K562 (cell line): ENCODE results near the gene DPP9. TPM values are rescaled to one million over a fixed set of nuclear protein-coding genes. Genes with fewer than 3 reads are reported as not detected.

Experiments
- CREB5 ChIP-seq: fragments of 250-450 bp; sonication (Bioruptor Pico); IDR thresholded peaks from 2 replicates; pipeline ENCODE4 v1.5.0; 2020; ENCODE audit warnings: mild to moderate bottlenecking
- DACH1 ChIP-seq: fragments of 450-650 bp; IDR thresholded peaks from 2 replicates; pipeline ENCODE4 v1.6.1; 2018; ENCODE audit not compliant: partially characterized antibody
- ESRRB ChIP-seq: fragments of 250-450 bp; sonication (Bioruptor Pico); IDR thresholded peaks from 2 replicates; pipeline ENCODE4 v1.5.0; 2020; ENCODE audit warnings: mild to moderate bottlenecking, moderate library complexity, borderline replicate concordance
- HNRNPK ChIP-seq: fragments of 200-400 bp; formaldehyde crosslinking; IDR thresholded peaks from one replicate; pipeline ENCODE4 v1.6.1; 2018; ENCODE audit warnings: mild to moderate bottlenecking, low read depth, low read length; ENCODE audit not compliant: poor library complexity, severe bottlenecking
- HNRNPLL ChIP-seq: fragments of 200-400 bp; formaldehyde crosslinking; IDR thresholded peaks from 2 replicates; pipeline ENCODE4 v1.6.1; 2017; ENCODE audit warnings: low read length, low read depth, mild to moderate bottlenecking; ENCODE audit not compliant: poor library complexity, severe bottlenecking
- KLF16 ChIP-seq: IDR thresholded peaks from 2 replicates; pipeline ENCODE4 v1.6.1; 2016; ENCODE audit warnings: antibody characterized with exemption
- MAFF ChIP-seq: IDR thresholded peaks from 2 replicates; pipeline ENCODE4 v1.6.1; 2012; ENCODE audit warnings: low read length, improper control_type of control experiment
- MEIS2 ChIP-seq: fragments of 450-650 bp; IDR thresholded peaks from 2 replicates; pipeline ENCODE4 v1.6.1; 2014; ENCODE audit warnings: mild to moderate bottlenecking; ENCODE audit not compliant: partially characterized antibody
- NCOA4 ChIP-seq: fragments of 450-650 bp; IDR thresholded peaks from 2 replicates; pipeline ENCODE4 v1.6.1; 2018; ENCODE audit warnings: mild to moderate bottlenecking; ENCODE audit not compliant: partially characterized antibody
- PHF21A ChIP-seq: fragments of 450-650 bp; IDR thresholded peaks from 2 replicates; pipeline ENCODE4 v1.6.1; 2017; ENCODE audit warnings: low read depth, borderline replicate concordance
- PHF8 ChIP-seq: fragments of 200-600 bp; sonication (generic); IDR thresholded peaks from 2 replicates; pipeline ENCODE4 v1.6.1; 2012; ENCODE audit warnings: mixed run types, mild to moderate bottlenecking, inconsistent platforms, low read length, moderate library complexity, borderline replicate concordance
- SMC3 ChIP-seq: conservative IDR thresholded peaks from 2 replicates; pipeline ENCODE4 v1.6.1; 2011; ENCODE audit warnings: low read depth, low read length, improper control_type of control experiment; ENCODE audit not compliant: insufficient read depth
- ZNF124 ChIP-seq: sonication (generic); formaldehyde crosslinking; IDR thresholded peaks from 2 replicates; pipeline ENCODE4 v1.8.1; 2022; ENCODE audit warnings: missing genetic modification reagents
- ZNF146 ChIP-seq: IDR thresholded peaks from one replicate; pipeline ENCODE4 v1.6.1; 2018; ENCODE audit warnings: missing compliant biosample characterization; ENCODE audit not compliant: unreplicated experiment
- ZNF24 ChIP-seq: fragments of 450-650 bp; IDR thresholded peaks from 2 replicates; pipeline ENCODE4 v1.6.1; 2016
- ZNF324 ChIP-seq: fragments of 250-450 bp; sonication (Bioruptor Pico); IDR thresholded peaks from 2 replicates; pipeline ENCODE4 v1.4.0; 2020; ENCODE audit warnings: mild to moderate bottlenecking
- ZNF717 ChIP-seq: fragments of 250-450 bp; sonication (Bioruptor Pico); IDR thresholded peaks from 2 replicates; pipeline ENCODE4 v1.5.0; 2021
- polyA plus RNA-seq, 8 experiments: library from polyadenylated mRNA; depleted of rRNA in 4 of 8; stranded (reverse) in 5 of 8; unstranded in 3 of 8; fragments of >200 nt; fragmentation: Nextera tagmentation in 2 of 8; fragmentation: Illumina TruSeq in 1 of 8; extraction: Ambion mirVana in 2 of 8; extraction: Trizol in 1 of 8; gene quantifications; 2 replicates each; pipeline versions ENCODE4 v1.2.1 to v1.2.3, GENCODE V29; 2011 to 2014; ENCODE audit warnings: inconsistent platforms in 1 of 8, missing spikeins in 1 of 8
- total RNA-seq, 7 experiments: library from RNA; depleted of rRNA in 6 of 7; stranded (reverse); fragments of >200 nt in 6 of 7; fragmentation: Illumina TruSeq in 2 of 7; extraction: Trizol in 2 of 7; gene quantifications; 2 replicates each; pipeline versions ENCODE4 v1.2.1 to v1.2.3, GENCODE V29; 2011 to 2021; ENCODE audit warnings: low replicate concordance in 1 of 7
- TF ChIP-seq, protein P1 (sequence below): fragments of 450-650 bp; formaldehyde crosslinking; IDR thresholded peaks from 2 replicates; pipeline ENCODE4 v1.4.0; 2020; ENCODE audit warnings: mild to moderate bottlenecking, mixed read lengths
- TF ChIP-seq, protein P2 (sequence below), 2 experiments: IDR thresholded peaks; 2 replicates each; pipeline ENCODE4 v1.6.1; 2011; ENCODE audit warnings: borderline replicate concordance in 1 of 2, control low read depth in 1 of 2, low read depth in 1 of 2, low read length in 1 of 2, mild to moderate bottlenecking in 1 of 2, mixed read lengths in 1 of 2, moderate library complexity in 1 of 2; ENCODE audit not compliant: insufficient read depth in 1 of 2, insufficient read length in 1 of 2, poor library complexity in 1 of 2, severe bottlenecking in 1 of 2; ENCODE audit errors: extremely low read depth in 1 of 2
- TF ChIP-seq, protein P3 (sequence below): fragments of 450-650 bp; formaldehyde crosslinking; IDR thresholded peaks from 2 replicates; pipeline ENCODE4 v1.4.0; 2022; ENCODE audit warnings: mild to moderate bottlenecking, moderate library complexity

The DPP9 gene
- total and polyA plus RNA-seq, 9 of the 15 experiments (the other 6 are each of a cell fraction or from before 2014, with no cell fraction given), result 0.90 to 66.7 (median 24.5) TPM

DNA sequence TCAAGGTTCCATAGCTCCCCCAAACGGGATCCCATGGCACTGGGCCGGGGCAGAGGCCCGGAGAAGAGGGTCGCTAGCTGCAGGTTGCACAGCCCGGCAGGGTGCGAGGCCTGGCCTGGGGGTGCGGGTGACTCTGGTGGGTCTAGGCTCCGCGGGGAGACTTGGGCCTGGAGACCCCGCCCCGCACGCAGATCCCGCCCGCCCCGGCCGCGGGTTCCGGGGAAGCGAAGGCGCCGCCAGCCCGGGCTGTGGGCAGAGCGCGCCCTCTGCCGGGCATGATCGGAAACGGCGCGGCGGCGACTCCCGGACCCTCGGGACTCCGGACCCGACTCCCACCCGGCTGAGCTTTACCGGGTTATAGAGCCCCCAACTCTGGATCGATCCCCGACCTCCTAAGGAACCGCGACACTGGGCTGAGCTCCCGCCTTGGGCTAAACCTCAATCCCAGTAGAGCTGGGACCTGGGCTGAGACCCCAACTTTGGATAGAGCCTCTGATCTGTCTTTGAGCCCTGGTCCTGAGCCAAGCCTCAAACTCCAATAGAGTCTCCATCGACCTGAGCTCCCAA lies 87.4 kb downstream of the DPP9 start (continued):
- TF ChIP-seq ZNF324 (CRISPR knock-in tag), result no peak
- no peak for TF ChIP-seq MAFF
- TF ChIP-seq HNRNPLL, result peak; percentile 29
- TF ChIP-seq, protein P1, sequence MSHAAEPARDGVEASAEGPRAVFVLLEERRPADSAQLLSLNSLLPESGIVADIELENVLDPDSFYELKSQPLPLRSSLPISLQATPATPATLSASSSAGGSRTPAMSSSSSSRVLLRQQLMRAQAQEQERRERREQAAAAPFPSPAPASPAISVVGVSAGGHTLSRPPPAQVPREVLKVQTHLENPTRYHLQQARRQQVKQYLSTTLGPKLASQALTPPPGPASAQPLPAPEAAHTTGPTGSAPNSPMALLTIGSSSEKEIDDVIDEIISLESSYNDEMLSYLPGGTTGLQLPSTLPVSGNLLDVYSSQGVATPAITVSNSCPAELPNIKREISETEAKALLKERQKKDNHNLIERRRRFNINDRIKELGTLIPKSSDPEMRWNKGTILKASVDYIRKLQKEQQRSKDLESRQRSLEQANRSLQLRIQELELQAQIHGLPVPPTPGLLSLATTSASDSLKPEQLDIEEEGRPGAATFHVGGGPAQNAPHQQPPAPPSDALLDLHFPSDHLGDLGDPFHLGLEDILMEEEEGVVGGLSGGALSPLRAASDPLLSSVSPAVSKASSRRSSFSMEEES (CRISPR knock-in tag), result no peak
- TF ChIP-seq PHF21A, result no peak
- TF ChIP-seq ZNF717 (CRISPR knock-in tag), result no peak
- no peak for TF ChIP-seq ZNF146 (CRISPR knock-in tag)
- TF ChIP-seq NCOA4, result no peak
- no peak for TF ChIP-seq CREB5 (CRISPR knock-in tag)
- TF ChIP-seq PHF8, result peak; percentile 44; the same call in 1 of the 2 replicates
- TF ChIP-seq, protein P2, sequence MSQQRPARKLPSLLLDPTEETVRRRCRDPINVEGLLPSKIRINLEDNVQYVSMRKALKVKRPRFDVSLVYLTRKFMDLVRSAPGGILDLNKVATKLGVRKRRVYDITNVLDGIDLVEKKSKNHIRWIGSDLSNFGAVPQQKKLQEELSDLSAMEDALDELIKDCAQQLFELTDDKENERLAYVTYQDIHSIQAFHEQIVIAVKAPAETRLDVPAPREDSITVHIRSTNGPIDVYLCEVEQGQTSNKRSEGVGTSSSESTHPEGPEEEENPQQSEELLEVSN (IDR thresholded peaks at IDR 0.05; ENCODE audit: borderline replicate concordance in 1 of 2, extremely low read depth in 1 of 2, insufficient read depth in 1 of 2, insufficient read length in 1 of 2, low read depth in 1 of 2, low read length in 1 of 2, poor library complexity in 1 of 2, severe bottlenecking in 1 of 2), result peak in 1 of 2 experiments; percentile 81
- peak; percentile 60; the same call in 1 of the 2 replicates for TF ChIP-seq SMC3
- TF ChIP-seq ZNF124 (CRISPR knock-in tag), result no peak
- no peak for TF ChIP-seq ZNF24
- TF ChIP-seq MEIS2, result no peak
- TF ChIP-seq DACH1, result no peak
- no peak for TF ChIP-seq HNRNPK
- TF ChIP-seq ESRRB, result no peak
- TF ChIP-seq, protein P3, sequence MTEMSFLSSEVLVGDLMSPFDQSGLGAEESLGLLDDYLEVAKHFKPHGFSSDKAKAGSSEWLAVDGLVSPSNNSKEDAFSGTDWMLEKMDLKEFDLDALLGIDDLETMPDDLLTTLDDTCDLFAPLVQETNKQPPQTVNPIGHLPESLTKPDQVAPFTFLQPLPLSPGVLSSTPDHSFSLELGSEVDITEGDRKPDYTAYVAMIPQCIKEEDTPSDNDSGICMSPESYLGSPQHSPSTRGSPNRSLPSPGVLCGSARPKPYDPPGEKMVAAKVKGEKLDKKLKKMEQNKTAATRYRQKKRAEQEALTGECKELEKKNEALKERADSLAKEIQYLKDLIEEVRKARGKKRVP (CRISPR knock-in tag), result no peak
- 0 out of 2 replicates have a peak, but pooled peaks have one; percentile 26 for TF ChIP-seq KLF16
